Lung (tissue), 12 donors: ENCODE data around the gene LYRM2. TPM values are rescaled to one million over a fixed set of nuclear protein-coding genes. Genes with fewer than 3 reads are reported as not detected.

Experiments used
- ATAC-seq: fragments of 200-7000 bp; cut with Tn5 transposase; one replicate; pipeline ENCODE4 v1.9.1; 2020; ENCODE audit warnings: moderate number of reproducible peaks; ENCODE audit not compliant: insufficient read depth, low FRiP score
- DNase-seq, 3 donors: peaks; one replicate each; pipeline ENCODE4 v3.0.0-alpha.2; 2013 to 2017
- H3K27ac ChIP-seq, 2 donors: one replicate each; pipeline ENCODE4 v1.5.1; 2013; ENCODE audit warnings: mild to moderate bottlenecking in 2 of 2, moderate library complexity in 2 of 2, control low read depth in 1 of 2, inconsistent platforms in 1 of 2, low read depth in 1 of 2, low read length in 1 of 2
- H3K27me3 ChIP-seq, 3 donors: one replicate each; pipeline ENCODE4 v1.5.1; 2013; ENCODE audit warnings: low read length in 2 of 3; ENCODE audit not compliant: control insufficient read depth in 3 of 3, insufficient read depth in 3 of 3
- H3K36me3 ChIP-seq, 4 donors: one replicate each; pipeline ENCODE4 v1.5.1; 2013; ENCODE audit warnings: low read length in 4 of 4, mild to moderate bottlenecking in 1 of 4, moderate library complexity in 1 of 4; ENCODE audit not compliant: control insufficient read depth in 4 of 4, insufficient read depth in 4 of 4
- H3K4me1 ChIP-seq, 5 donors: one replicate each; pipeline ENCODE4 v1.5.1; 2013; ENCODE audit warnings: low read length in 5 of 5, mild to moderate bottlenecking in 2 of 5, moderate library complexity in 1 of 5; ENCODE audit not compliant: control insufficient read depth in 5 of 5, insufficient read depth in 5 of 5
- H3K4me3 ChIP-seq: one replicate; pipeline ENCODE4 v1.5.1; 2013; ENCODE audit warnings: mild to moderate bottlenecking, control low read depth, moderate library complexity
- H3K9ac ChIP-seq, 2 donors: one replicate each; pipeline ENCODE4 v1.5.1; 2013; ENCODE audit warnings: low read length in 2 of 2, control low read depth in 1 of 2; ENCODE audit not compliant: insufficient read depth in 1 of 2
- H3K9me3 ChIP-seq, 4 donors: one replicate each; pipeline ENCODE4 v1.5.1; 2013; ENCODE audit warnings: low read length in 3 of 4, mild to moderate bottlenecking in 1 of 4, moderate library complexity in 1 of 4; ENCODE audit not compliant: control insufficient read depth in 4 of 4, insufficient read depth in 3 of 4
- CTCF ChIP-seq: IDR thresholded peaks from 2 replicates; pipeline ENCODE4 v1.5.1; 2012; ENCODE audit warnings: mild to moderate bottlenecking; ENCODE audit errors: control extremely low read depth, extremely low read depth
- WGBS, 2 donors: extraction: QIAGEN DNeasy Blood & Tissue Kit; methylation state at CpG; one replicate each; pipeline ENCODE4 v1.1.7; 2013; 5-methylcytosine and 5-hydroxymethylcytosine counted together
- polyA plus RNA-seq, 2 donors: library from polyadenylated mRNA; stranded (reverse); fragments of 200-250 nt; gene quantifications; one replicate each; pipeline ENCODE4 v1.2.1, GENCODE V29; 2013
- total RNA-seq, 2 donors: library from RNA; depleted of rRNA in 1 of 2; stranded (reverse); fragments of >200 nt in 1 of 2; gene quantifications; one replicate each; pipeline ENCODE4 v1.2.1, GENCODE V29; 2014 to 2021
- donor health status: control.
- donor health status: control.
- donor health status: Bipolar disorder and iron deficiency.
- donor health status: healthy.
- donor health status: DM: yes; HTN: yes; CAD: no.

The LYRM2 gene
- total and polyA plus RNA-seq, 4 donors = 25.6 to 38.1 (median 27.1) TPM

DNA sequence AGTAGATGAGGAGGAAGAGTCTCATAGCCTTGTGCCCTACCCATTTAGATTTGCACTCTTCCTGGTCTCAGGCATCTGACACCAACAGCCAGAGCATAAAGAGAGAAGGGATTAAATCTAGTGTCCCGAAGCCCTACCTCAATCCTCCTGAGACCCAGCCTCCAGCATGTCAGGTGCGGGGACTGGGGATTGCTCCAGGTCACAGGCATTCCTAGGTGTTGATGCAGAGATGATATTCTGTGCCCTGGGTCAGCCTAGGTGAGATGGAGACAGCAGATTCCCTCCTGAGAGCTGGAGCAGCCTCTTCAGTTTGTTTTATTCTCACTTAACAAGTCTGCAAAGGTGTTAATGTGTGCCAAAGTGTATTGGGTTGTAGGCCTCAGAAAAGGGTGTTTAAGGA lies 115.8 kb downstream of the LYRM2 start:
- 77 to 91% methylated on average over 2 of the region's 2 CpGs for WGBS, 2 donors
- H3K4me3 ChIP-seq = no peak overlapping the region
- no peak overlapping the region for H3K9ac ChIP-seq
- no peak for TF ChIP-seq CTCF
- no peaks in the 10 kb centered on the region for H3K9me3 ChIP-seq
- no peaks in the 10 kb centered on the region for H3K27me3 ChIP-seq
- ATAC-seq (no peak), DNase-seq (no peak)
- no peak overlapping the region for H3K27ac ChIP-seq
- H3K4me1 ChIP-seq = no peaks in the 10 kb centered on the region
- no peaks in the 10 kb centered on the region for H3K36me3 ChIP-seq

DNA sequence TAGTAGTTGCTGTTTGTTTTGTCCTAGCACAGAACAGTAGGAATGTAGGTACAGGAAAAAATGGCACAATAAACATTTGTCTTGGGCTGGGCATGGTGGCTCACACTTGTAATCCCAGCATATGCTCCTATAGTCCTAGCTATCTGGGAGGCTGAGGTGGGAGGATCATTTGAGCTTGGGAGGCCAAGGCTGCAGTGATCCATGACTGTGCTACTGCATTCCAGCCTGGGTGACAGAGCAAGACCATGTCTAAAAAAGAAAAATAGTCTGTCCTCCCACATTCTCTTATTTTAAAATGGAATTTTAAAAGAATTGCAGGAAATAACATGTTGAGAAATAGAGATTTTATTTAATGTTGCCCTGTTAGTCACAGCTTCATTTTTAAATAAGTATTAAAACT lies 117.8 kb downstream of the LYRM2 start:
- H3K9ac ChIP-seq = no peak overlapping the region
- no peaks in the 10 kb centered on the region for H3K4me1 ChIP-seq
- no peak for DNase-seq
- no peak for ATAC-seq
- no peaks in the 10 kb centered on the region for H3K36me3 ChIP-seq
- no peak overlapping the region for H3K4me3 ChIP-seq
- H3K27me3 ChIP-seq = no peaks in the 10 kb centered on the region
- no peaks in the 10 kb centered on the region for H3K9me3 ChIP-seq
- TF ChIP-seq CTCF = no peak
- no peak overlapping the region for H3K27ac ChIP-seq

DNA sequence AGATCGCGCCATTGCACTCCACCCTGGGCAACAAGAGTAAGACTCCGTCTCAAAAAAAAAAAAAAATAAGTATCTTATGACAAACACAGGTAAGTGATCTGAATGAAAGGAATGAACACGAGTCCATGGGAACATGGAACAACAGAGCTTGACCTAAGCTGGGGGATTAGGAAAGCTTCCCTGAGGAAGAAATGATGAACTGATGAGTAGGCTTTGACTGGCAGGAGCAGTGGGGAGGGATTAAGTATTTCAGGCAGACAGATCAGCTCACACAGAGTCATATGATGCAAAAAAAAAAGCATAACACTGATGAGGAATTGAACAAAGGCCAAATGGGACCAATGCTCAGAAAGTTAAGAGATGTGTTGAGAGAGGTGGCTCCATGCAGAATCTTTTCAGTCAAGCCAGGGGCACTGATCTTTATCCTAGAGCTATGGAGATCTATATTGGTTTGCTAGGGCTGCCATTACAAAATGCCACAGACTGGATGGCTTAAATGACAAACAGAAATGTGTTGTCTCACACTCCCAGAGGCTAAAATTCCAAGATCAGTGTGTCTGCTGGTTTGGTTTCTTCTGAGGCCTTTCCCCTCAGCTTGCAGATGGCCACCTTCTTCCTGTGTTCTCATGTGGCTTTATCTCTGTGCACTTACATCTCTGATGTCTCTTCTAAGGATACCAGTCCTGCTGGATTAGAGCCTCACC lies 120.0 kb downstream of the LYRM2 start:
- 95 to 96% methylated on average over 4 of the region's 4 CpGs for WGBS, 2 donors
- H3K27ac ChIP-seq = no peak overlapping the region
- H3K9ac ChIP-seq = no peak overlapping the region
- no peaks in the 10 kb centered on the region for H3K27me3 ChIP-seq
- ATAC-seq (no peak), DNase-seq (no peak)
- H3K4me1 ChIP-seq = no peaks in the 10 kb centered on the region
- H3K4me3 ChIP-seq = no peak overlapping the region
- no peaks in the 10 kb centered on the region for H3K36me3 ChIP-seq
- no peak for TF ChIP-seq CTCF
- no peaks in the 10 kb centered on the region for H3K9me3 ChIP-seq

Other genes starting within 250 kb of the LYRM2 start
- 10 to 100 TPM; 12.7 to 40.2 TPM for gene RRAGD, start 226.5 kb downstream of the LYRM2 start, total RNA-seq
- gene RRAGD, start 226.5 kb downstream of the LYRM2 start, polyA plus RNA-seq = 10 to 100 TPM; 16.4 to 17.1 TPM
- gene ANKRD6, start 205.6 kb downstream of the LYRM2 start, total RNA-seq = 10 to 100 TPM; 22.8 to 29.4 TPM
- gene ANKRD6, start 205.6 kb downstream of the LYRM2 start, polyA plus RNA-seq = 1 to 10 TPM; 4.4 to 9.2 TPM
- 10 to 100 TPM; 31.3 to 32.0 TPM for gene MDN1, start 181.0 kb upstream of the LYRM2 start, total RNA-seq
- 10 to 100 TPM in 1 of 2 donors, 1 to 10 TPM in 1; 7.6 to 33.8 TPM for gene MDN1, start 181.0 kb upstream of the LYRM2 start, polyA plus RNA-seq
- 10 to 100 TPM in 1 of 2 donors, 1 to 10 TPM in 1; 9.8 to 24.4 TPM for gene CASP8AP2, start 191.1 kb upstream of the LYRM2 start, total RNA-seq
- gene CASP8AP2, start 191.1 kb upstream of the LYRM2 start, polyA plus RNA-seq = 1 to 10 TPM; 4.3 to 6.5 TPM